Stimulated activated naive CD4-positive, alpha-beta T cell (primary cell): ENCODE data around the gene NLGN1.

Experiments
- DNase-seq, 6 experiments: peaks; one replicate each; lab custom pipeline; 2025; lab: John Stamatoyannopoulos, UW

The NLGN1 gene

GRCh38 chr3:174335324-174335723, 937.8 kb downstream of the NLGN1 start:
- DNase-seq, result no peak

- no peak for DNase-seq
Observed at GRCh38 chr3:174335910-174336309, 938.4 kb downstream of the NLGN1 start.
